HAP-1 (cell line): ENCODE results near the gene EPSTI1.
A peak's percentile ranks its signal among the peaks of the same experiment; 100 is the strongest.

Source experiments
- DNase-seq, 2 experiments: peaks; one replicate each; pipeline ENCODE4 v3.0.0-alpha.2; 2016 to 2020; ENCODE audit warnings: low spot score in 2 of 2
- H3K27me3 ChIP-seq: fragments of 250-450 bp; sonication (Bioruptor Pico); 2 replicates; pipeline ENCODE4 v1.5.1; 2020; ENCODE audit warnings: low read depth, mild to moderate bottlenecking, moderate library complexity
- H3K36me3 ChIP-seq: fragments of 250-450 bp; sonication (Bioruptor Pico); replicated peaks from 2 replicates; pipeline ENCODE4 v1.5.1; 2020; ENCODE audit warnings: mild to moderate bottlenecking
- H3K4me1 ChIP-seq: fragments of 250-450 bp; sonication (Bioruptor Pico); 2 replicates; pipeline ENCODE4 v1.5.1; 2020; ENCODE audit warnings: mild to moderate bottlenecking
- H3K4me3 ChIP-seq: fragments of 250-450 bp; sonication (Bioruptor Pico); 2 replicates; pipeline ENCODE4 v1.5.1; 2020; ENCODE audit warnings: mild to moderate bottlenecking, moderate library complexity
- H3K9me3 ChIP-seq: fragments of 250-450 bp; sonication (Bioruptor Pico); 2 replicates; pipeline ENCODE4 v1.5.1; 2020; ENCODE audit warnings: mild to moderate bottlenecking, moderate library complexity
- in situ Hi-C: fragments of 300-500 bp; cut with MboI; formaldehyde crosslinking; loops from 3 replicates; pipeline ENCODE4 v1.14.3; 2020; ENCODE audit warnings: low sequenced_read_pairs, inconsistent platforms, mixed read lengths

EPSTI1 gene

GRCh38 chr13:43020794-43021193 is 28.8 kb upstream of the EPSTI1 start:
- H3K27me3 ChIP-seq: no peaks in the 10 kb centered on the region
- peaks cover 6% of the 10 kb centered on the region; the same call in 1 of the 2 replicates for H3K9me3 ChIP-seq
- H3K36me3 ChIP-seq: no peaks in the 10 kb centered on the region
- no peak overlapping the region for H3K4me3 ChIP-seq
- DNase-seq: no peak
- H3K4me1 ChIP-seq: peaks cover 18% of the 10 kb centered on the region
- in situ Hi-C loops: no loop called here

GRCh38 chr13:43019811-43020210 is 27.8 kb upstream of the EPSTI1 start:
- Histone ChIP-seq H3K9me3 (peaks cover 6% of the 10 kb centered on the region; the same call in 1 of the 2 replicates), H3K4me1 (peaks cover 18% of the 10 kb centered on the region), H3K27me3 (no peaks in the 10 kb centered on the region), H3K4me3 (no peak overlapping the region), H3K36me3 (no peaks in the 10 kb centered on the region)
- in situ Hi-C loops: no loop called here
- DNase-seq: no peak

- peaks cover 12% of the 10 kb centered on the region for H3K4me1 ChIP-seq
- H3K27me3 ChIP-seq: no peaks in the 10 kb centered on the region
- H3K4me3 ChIP-seq: no peak overlapping the region
- H3K9me3 ChIP-seq: peaks cover 6% of the 10 kb centered on the region; the same call in 1 of the 2 replicates
- in situ Hi-C loops: no loop called here
- DNase-seq: peak in 1 of 2 experiments; percentile 9
- H3K36me3 ChIP-seq: no peaks in the 10 kb centered on the region
Measured at GRCh38 chr13:43016226-43016625, 24.2 kb upstream of the EPSTI1 start.

GRCh38 chr13:43014162-43014561 is 22.1 kb upstream of the EPSTI1 start:
- H3K4me3 ChIP-seq: no peak overlapping the region
- no peak for DNase-seq
- no peaks in the 10 kb centered on the region; the same call in 1 of the 2 replicates for H3K4me1 ChIP-seq
- H3K27me3 ChIP-seq: no peaks in the 10 kb centered on the region
- in situ Hi-C loops: no loop called here
- peaks cover 6% of the 10 kb centered on the region; the same call in 1 of the 2 replicates for H3K9me3 ChIP-seq
- H3K36me3 ChIP-seq: no peaks in the 10 kb centered on the region

GRCh38 chr13:43009506-43009905 is 17.5 kb upstream of the EPSTI1 start:
- H3K9me3 ChIP-seq: no peaks in the 10 kb centered on the region
- in situ Hi-C loops: no loop called here
- H3K4me3 ChIP-seq: no peak overlapping the region
- DNase-seq: no peak
- no peaks in the 10 kb centered on the region for H3K27me3 ChIP-seq
- no peaks in the 10 kb centered on the region for H3K36me3 ChIP-seq
- H3K4me1 ChIP-seq: peaks cover 32% of the 10 kb centered on the region

GRCh38 chr13:43008596-43008995 is 16.6 kb upstream of the EPSTI1 start:
- no peak for DNase-seq
- H3K4me1 ChIP-seq: peaks cover 33% of the 10 kb centered on the region
- in situ Hi-C loops: no loop called here

GRCh38 chr13:43006893-43007631 is 15.0 kb upstream of the EPSTI1 start:
- no peak overlapping the region for H3K4me3 ChIP-seq
- in situ Hi-C loops: no loop called here

More at GRCh38 chr13:43008596-43008995, 16.6 kb upstream of the EPSTI1 start:
- H3K27me3 ChIP-seq: no peaks in the 10 kb centered on the region
- H3K4me3 ChIP-seq: no peak overlapping the region
- no peaks in the 10 kb centered on the region for H3K36me3 ChIP-seq
- H3K9me3 ChIP-seq: no peaks in the 10 kb centered on the region

GRCh38 chr13:43005460-43006236 is 13.6 kb upstream of the EPSTI1 start:
- H3K4me3 ChIP-seq: no peak overlapping the region
- no peaks in the 10 kb centered on the region for H3K9me3 ChIP-seq
- H3K4me1 ChIP-seq: peaks cover 33% of the 10 kb centered on the region
- in situ Hi-C loops: no loop called here
- no peaks in the 10 kb centered on the region for H3K36me3 ChIP-seq
- DNase-seq: peak in 1 of 2 experiments; percentile 96
- no peaks in the 10 kb centered on the region for H3K27me3 ChIP-seq

More at GRCh38 chr13:43006893-43007631, 15.0 kb upstream of the EPSTI1 start:
- Histone ChIP-seq H3K4me1 (peaks cover 33% of the 10 kb centered on the region), H3K36me3 (no peaks in the 10 kb centered on the region), H3K9me3 (no peaks in the 10 kb centered on the region), H3K27me3 (no peaks in the 10 kb centered on the region)
- peak; percentile 65 to 95 for DNase-seq

GRCh38 chr13:43003729-43004128 is 11.7 kb upstream of the EPSTI1 start:
- in situ Hi-C loops: no loop called here
- H3K4me1 ChIP-seq: peaks cover 33% of the 10 kb centered on the region

GRCh38 chr13:43003010-43003409 is 11.0 kb upstream of the EPSTI1 start:
- no peaks in the 10 kb centered on the region for H3K9me3 ChIP-seq
- in situ Hi-C loops: no loop called here
- H3K36me3 ChIP-seq: no peaks in the 10 kb centered on the region
- no peak for DNase-seq
- H3K4me1 ChIP-seq: peaks cover 30% of the 10 kb centered on the region
- H3K4me3 ChIP-seq: no peak overlapping the region
- H3K27me3 ChIP-seq: no peaks in the 10 kb centered on the region

More at GRCh38 chr13:43003729-43004128, 11.7 kb upstream of the EPSTI1 start:
- no peaks in the 10 kb centered on the region for H3K36me3 ChIP-seq
- H3K27me3 ChIP-seq: no peaks in the 10 kb centered on the region
- no peak for DNase-seq
- no peaks in the 10 kb centered on the region for H3K9me3 ChIP-seq
- H3K4me3 ChIP-seq: no peak overlapping the region

- peaks cover 22% of the 10 kb centered on the region for H3K4me1 ChIP-seq
Measured at GRCh38 chr13:43002021-43002420, 10.0 kb upstream of the EPSTI1 start.

GRCh38 chr13:43000676-43001075 is 8.6 kb upstream of the EPSTI1 start:
- H3K4me1 ChIP-seq: peaks cover 16% of the 10 kb centered on the region
- in situ Hi-C loops: no loop called here
- no peaks in the 10 kb centered on the region for H3K9me3 ChIP-seq
- H3K27me3 ChIP-seq: no peaks in the 10 kb centered on the region
- no peak overlapping the region for H3K4me3 ChIP-seq
- DNase-seq: no peak
- H3K36me3 ChIP-seq: no peaks in the 10 kb centered on the region

More at GRCh38 chr13:43002021-43002420, 10.0 kb upstream of the EPSTI1 start:
- H3K9me3 ChIP-seq: no peaks in the 10 kb centered on the region
- no peak for DNase-seq
- H3K4me3 ChIP-seq: no peak overlapping the region
- in situ Hi-C loops: no loop called here
- no peaks in the 10 kb centered on the region for H3K27me3 ChIP-seq
- no peaks in the 10 kb centered on the region for H3K36me3 ChIP-seq

GRCh38 chr13:42999491-42999890 is 7.5 kb upstream of the EPSTI1 start:
- no peak overlapping the region for H3K4me3 ChIP-seq
- H3K4me1 ChIP-seq: peaks cover 6% of the 10 kb centered on the region
- no peak for DNase-seq
- in situ Hi-C loops: no loop called here
- no peaks in the 10 kb centered on the region for H3K36me3 ChIP-seq
- no peaks in the 10 kb centered on the region for H3K9me3 ChIP-seq
- no peaks in the 10 kb centered on the region for H3K27me3 ChIP-seq

GRCh38 chr13:42997381-42997780 is 5.3 kb upstream of the EPSTI1 start:
- Histone ChIP-seq H3K36me3 (no peaks in the 10 kb centered on the region), H3K27me3 (no peaks in the 10 kb centered on the region), H3K4me1 (peaks cover 5% of the 10 kb centered on the region), H3K9me3 (peaks cover 3% of the 10 kb centered on the region; the same call in 1 of the 2 replicates), H3K4me3 (no peak overlapping the region)
- in situ Hi-C loops: no loop called here
- no peak for DNase-seq
